LNCaP clone FGC (cell line): Measurements from ENCODE around the gene ZMIZ1.

Source experiments
- DNase-seq: peaks from one replicate; pipeline ENCODE4 v3.0.0-alpha.2; 2011; ENCODE audit warnings: low read depth
- H3K4me3 ChIP-seq: 2 replicates; pipeline ENCODE4 v1.5.1; 2011; ENCODE audit warnings: mild to moderate bottlenecking, low read depth, low read length, control low read depth
- TF ChIP-seq, protein P1 (sequence below): IDR thresholded peaks from 2 replicates; pipeline ENCODE4 v1.5.1; 2012; ENCODE audit warnings: mild to moderate bottlenecking; ENCODE audit not compliant: control insufficient read depth, insufficient read depth; ENCODE audit errors: extremely low read depth

The ZMIZ1 gene

DNA sequence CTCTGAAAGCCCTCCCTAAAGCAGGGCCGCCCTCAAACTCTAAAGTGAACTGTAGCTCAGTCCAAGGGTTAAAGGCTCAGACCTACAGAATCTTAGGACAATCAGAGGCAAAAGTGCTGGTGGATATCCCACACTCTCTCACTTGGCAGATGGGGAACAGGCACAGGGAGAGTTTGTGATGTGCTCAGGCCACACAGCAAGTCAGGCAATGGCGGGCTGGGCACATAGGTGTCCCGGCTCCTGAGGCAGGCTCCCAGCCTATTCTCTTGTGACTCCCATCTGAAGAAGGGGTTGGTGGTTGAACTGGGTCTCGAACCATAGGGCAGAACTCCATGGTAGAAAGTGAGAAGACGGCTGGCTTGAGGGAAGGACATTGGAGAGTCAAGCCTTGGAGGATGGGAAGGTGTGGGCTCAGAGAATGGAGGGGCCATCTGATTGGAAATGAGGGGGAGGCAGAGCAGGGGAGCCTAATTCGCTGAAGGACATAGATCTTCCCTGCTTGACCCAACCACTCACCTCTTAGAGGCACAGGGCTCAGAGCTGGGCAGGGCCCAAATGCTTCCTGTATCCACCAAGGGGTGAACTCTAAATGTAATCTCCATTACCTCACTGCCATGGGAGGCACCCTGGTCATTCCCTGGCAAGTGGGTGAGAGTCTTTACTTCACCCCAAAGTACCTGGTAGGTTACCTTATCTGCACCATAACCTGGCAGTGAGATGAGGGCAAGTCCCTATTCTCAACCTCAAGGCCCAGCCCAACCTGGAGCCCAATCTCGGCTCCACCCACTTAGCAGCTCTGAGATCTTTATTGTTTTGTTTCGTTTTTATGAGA, 4.9 kb upstream of the ZMIZ1 start:
- DNase-seq: no peak
- TF ChIP-seq, protein P1, sequence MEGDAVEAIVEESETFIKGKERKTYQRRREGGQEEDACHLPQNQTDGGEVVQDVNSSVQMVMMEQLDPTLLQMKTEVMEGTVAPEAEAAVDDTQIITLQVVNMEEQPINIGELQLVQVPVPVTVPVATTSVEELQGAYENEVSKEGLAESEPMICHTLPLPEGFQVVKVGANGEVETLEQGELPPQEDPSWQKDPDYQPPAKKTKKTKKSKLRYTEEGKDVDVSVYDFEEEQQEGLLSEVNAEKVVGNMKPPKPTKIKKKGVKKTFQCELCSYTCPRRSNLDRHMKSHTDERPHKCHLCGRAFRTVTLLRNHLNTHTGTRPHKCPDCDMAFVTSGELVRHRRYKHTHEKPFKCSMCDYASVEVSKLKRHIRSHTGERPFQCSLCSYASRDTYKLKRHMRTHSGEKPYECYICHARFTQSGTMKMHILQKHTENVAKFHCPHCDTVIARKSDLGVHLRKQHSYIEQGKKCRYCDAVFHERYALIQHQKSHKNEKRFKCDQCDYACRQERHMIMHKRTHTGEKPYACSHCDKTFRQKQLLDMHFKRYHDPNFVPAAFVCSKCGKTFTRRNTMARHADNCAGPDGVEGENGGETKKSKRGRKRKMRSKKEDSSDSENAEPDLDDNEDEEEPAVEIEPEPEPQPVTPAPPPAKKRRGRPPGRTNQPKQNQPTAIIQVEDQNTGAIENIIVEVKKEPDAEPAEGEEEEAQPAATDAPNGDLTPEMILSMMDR: no peak
- H3K4me3 ChIP-seq: no peak overlapping the region

DNA sequence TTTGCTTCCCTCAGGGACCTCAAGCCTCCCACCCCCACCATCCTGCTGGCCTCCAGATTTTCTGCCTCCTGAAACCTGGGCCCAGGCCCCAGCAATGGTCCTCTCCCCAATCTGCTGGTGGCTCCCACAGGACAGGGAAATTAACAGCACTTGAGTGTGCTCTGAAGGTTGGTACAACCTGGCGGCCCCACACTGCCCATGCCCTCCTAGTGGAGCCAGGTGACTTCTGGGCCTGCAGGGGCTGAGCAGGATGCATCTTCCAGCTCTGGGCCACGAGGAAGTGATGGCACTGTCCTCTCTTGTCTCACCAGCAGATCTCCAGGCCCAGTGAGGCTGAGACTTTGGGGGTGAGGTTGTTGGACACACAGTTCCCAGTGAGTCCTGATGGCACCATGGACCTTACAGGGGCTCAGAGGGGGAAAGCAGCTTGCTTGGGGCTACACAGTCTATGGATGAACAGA, 3.6 kb upstream of the ZMIZ1 start:
- H3K4me3 ChIP-seq: no peak overlapping the region
- no peak for DNase-seq
- TF ChIP-seq, protein P1: no peak

GRCh38 chr10:79065853-79066252, 2.9 kb upstream of the ZMIZ1 start:
- TF ChIP-seq, protein P1: no peak
- no peak overlapping the region for H3K4me3 ChIP-seq
- no peak for DNase-seq

DNA sequence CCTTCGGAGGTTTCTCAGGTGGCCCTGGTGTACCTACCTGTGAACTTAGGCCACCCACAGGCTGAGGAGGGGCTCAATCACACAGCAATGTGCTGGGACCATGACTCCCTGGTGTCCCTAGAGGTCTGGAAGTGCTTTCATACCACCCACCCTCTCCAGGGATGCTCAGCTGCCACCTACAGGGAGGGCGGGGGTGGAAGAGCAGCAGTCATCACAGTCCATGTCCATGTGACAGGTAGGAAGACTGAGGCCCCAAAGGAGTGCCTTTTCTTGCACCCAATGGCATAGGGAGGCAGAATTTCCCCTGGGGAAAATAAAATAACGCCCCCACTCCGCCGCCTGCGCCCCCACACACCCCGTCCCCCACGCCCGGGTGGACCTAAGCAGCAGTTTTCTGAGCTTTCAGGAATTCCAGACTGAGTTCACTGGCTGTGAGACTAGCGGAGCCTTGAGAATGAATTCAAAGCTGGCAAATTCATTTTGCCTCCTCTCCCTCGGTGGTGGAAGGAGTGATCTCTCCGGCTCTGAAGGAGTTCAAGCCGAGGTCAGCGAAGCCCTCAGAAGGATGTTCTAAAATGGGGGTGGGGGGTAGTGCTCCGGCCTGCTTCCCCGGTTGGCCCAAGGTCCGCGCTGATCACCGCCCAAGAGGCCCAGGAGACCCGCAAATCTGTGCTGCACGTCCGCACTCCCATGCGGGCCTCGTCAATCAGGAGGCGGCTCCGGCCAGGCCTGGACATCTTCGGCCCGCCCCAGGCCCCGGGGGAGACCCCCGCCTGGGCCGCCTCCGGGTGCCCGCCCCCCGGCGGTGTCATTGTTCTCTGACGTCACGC, 2.1 kb upstream of the ZMIZ1 start:
- peak overlapping the region; percentile 99 for H3K4me3 ChIP-seq
- TF ChIP-seq, protein P1: peak; percentile 56
- no peak for DNase-seq

- peak overlapping the region; percentile 99 for H3K4me3 ChIP-seq
- TF ChIP-seq, protein P1: peak; percentile 46
- no peak for DNase-seq
These were observed 1.2 kb upstream of the ZMIZ1 start for GRCh38 chr10:79067241-79068202.

DNA sequence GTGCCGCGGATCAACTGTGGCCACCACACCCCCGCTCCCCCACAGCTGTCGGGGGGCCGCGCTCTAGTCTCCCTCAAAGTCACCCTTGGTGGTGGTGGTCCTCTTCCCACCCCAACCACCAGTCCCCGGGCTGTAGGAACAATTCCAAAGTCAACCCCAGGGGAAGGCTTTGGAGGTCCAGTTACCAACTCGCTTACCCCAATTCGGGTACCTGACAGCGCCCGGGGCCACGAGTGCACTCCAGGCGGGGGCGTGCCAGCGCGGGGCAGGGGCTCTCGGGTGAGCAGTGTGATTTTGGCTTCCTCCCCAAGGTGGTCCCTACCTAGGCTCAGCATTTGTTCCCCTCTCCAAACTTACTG, 584 bp upstream of the ZMIZ1 start:
- no peak for DNase-seq
- H3K4me3 ChIP-seq: peak overlapping the region; percentile 99
- TF ChIP-seq, protein P1: peak; percentile 15; the same call in 1 of the 2 replicates
